CD1c-positive myeloid dendritic cell (primary cell): Measurements from ENCODE around the gene GAS7.

Experiments
- DNase-seq: peaks from one replicate; pipeline ENCODE4 v3.0.0-alpha.2; 2016; ENCODE audit errors: extremely low spot score

The GAS7 gene

GRCh38 chr17:10198509-10199249, at the start of gene GAS7:
Gene GAS7, minus strand, starts transcription at chr17:10198606.
- DNase-seq, result peak; percentile 79

GRCh38 chr17:10247810-10248209, 49.4 kb upstream of the GAS7 start:
- DNase-seq, result no peak

GRCh38 chr17:10243883-10244844, 45.8 kb upstream of the GAS7 start:
- DNase-seq, result no peak

GRCh38 chr17:10241781-10242180, 43.4 kb upstream of the GAS7 start:
- DNase-seq, result no peak

GRCh38 chr17:10238661-10239060, 40.3 kb upstream of the GAS7 start:
- DNase-seq, result no peak

- no peak for DNase-seq
Measured at GRCh38 chr17:10234033-10234432, 35.6 kb upstream of the GAS7 start.

GRCh38 chr17:10233161-10233560, 34.8 kb upstream of the GAS7 start:
- peak; percentile 28 for DNase-seq

- no peak for DNase-seq
Measured at GRCh38 chr17:10229181-10229580, 30.8 kb upstream of the GAS7 start.

GRCh38 chr17:10226930-10227695, 28.7 kb upstream of the GAS7 start:
- DNase-seq, result peak; percentile 50

GRCh38 chr17:10224582-10225195, 26.3 kb upstream of the GAS7 start:
- DNase-seq, result peak; percentile 56

- no peak for DNase-seq
Measured at GRCh38 chr17:10219193-10219592, 20.8 kb upstream of the GAS7 start.

GRCh38 chr17:10217916-10218315, 19.5 kb upstream of the GAS7 start:
- DNase-seq, result peak; percentile 67

GRCh38 chr17:10216213-10216938, 18.0 kb upstream of the GAS7 start:
- DNase-seq, result no peak

GRCh38 chr17:10215286-10215685, 16.9 kb upstream of the GAS7 start:
- no peak for DNase-seq

GRCh38 chr17:10211666-10212065, 13.3 kb upstream of the GAS7 start:
- DNase-seq, result peak; percentile 56

GRCh38 chr17:10210151-10210574, 11.8 kb upstream of the GAS7 start:
- no peak for DNase-seq

- peak; percentile 50 for DNase-seq
Measured at GRCh38 chr17:10208604-10209193, 10.3 kb upstream of the GAS7 start.

- no peak for DNase-seq
Measured at GRCh38 chr17:10207153-10207552, 8.7 kb upstream of the GAS7 start.

- peak; percentile 67 for DNase-seq
Measured at GRCh38 chr17:10205549-10206185, 7.3 kb upstream of the GAS7 start.

- no peak for DNase-seq
Measured at GRCh38 chr17:10201680-10202079, 3.3 kb upstream of the GAS7 start.
